WTC11 (cell line): ENCODE measurements around the gene PXMP2. TPM values are rescaled to one million over a fixed set of nuclear protein-coding genes. Genes with fewer than 3 reads are reported as not detected.

Experiments used
- ATAC-seq: fragments of 200-7000 bp; cut with Tn5 transposase; 2 replicates; pipeline ENCODE4 v1.10.0; 2021; ENCODE audit warnings: mild to moderate bottlenecking, moderate library complexity
- CTCF ChIA-PET: fragments of 300-600 bp; sonication (Branson Sonifier 250); formaldehyde crosslinking; loops from one replicate; lab custom pipeline; 2021; ENCODE audit warnings: antibody characterized with exemption; lab: Charles Lee
- POLR2A ChIA-PET: fragments of 350-600 bp; sonication (Branson Sonifier 250); formaldehyde crosslinking; loops from one replicate; lab custom pipeline; 2021; ENCODE audit warnings: antibody characterized with exemption; lab: Charles Lee
- DNase-seq: peaks from one replicate; pipeline ENCODE4 v3.0.0; 2021; ENCODE audit warnings: low spot score
- H3K27ac Mint-ChIP-seq: 2 replicates; pipeline ENCODE4 v1.8.0; 2021; ENCODE audit warnings: mixed read lengths
- H3K27me3 Mint-ChIP-seq: 2 replicates; pipeline ENCODE4 v1.8.0; 2021; ENCODE audit warnings: low read depth, mild to moderate bottlenecking, moderate library complexity, mixed read lengths
- H3K36me3 Mint-ChIP-seq: 2 replicates; pipeline ENCODE4 v1.8.0; 2021; ENCODE audit warnings: mixed read lengths
- H3K4me1 Mint-ChIP-seq: 2 replicates; pipeline ENCODE4 v1.8.0; 2022; ENCODE audit warnings: mixed read lengths
- H3K4me3 Mint-ChIP-seq: 2 replicates; pipeline ENCODE4 v1.8.0; 2021; ENCODE audit warnings: mild to moderate bottlenecking, moderate library complexity, mixed read lengths
- H3K9me3 Mint-ChIP-seq: 2 replicates; pipeline ENCODE4 v1.8.0; 2021; ENCODE audit warnings: mixed read lengths
- ARID4B ChIP-seq: sonication (generic); formaldehyde crosslinking; IDR thresholded peaks from 2 replicates; pipeline ENCODE4 v1.8.0; 2023; ENCODE audit warnings: missing genetic modification reagents, mild to moderate bottlenecking, borderline replicate concordance
- ATF6 ChIP-seq: sonication (generic); formaldehyde crosslinking; IDR thresholded peaks from 2 replicates; pipeline ENCODE4 v1.8.1; 2023; ENCODE audit warnings: mild to moderate bottlenecking, missing genetic modification reagents
- CBFB ChIP-seq: sonication (generic); formaldehyde crosslinking; IDR thresholded peaks from 2 replicates; pipeline ENCODE4 v1.8.1; 2022; ENCODE audit warnings: mild to moderate bottlenecking, low read depth, missing genetic modification reagents
- E2F4 ChIP-seq: sonication (generic); formaldehyde crosslinking; IDR thresholded peaks from 2 replicates; pipeline ENCODE4 v1.8.1; 2022; ENCODE audit warnings: low read depth, mild to moderate bottlenecking, moderate library complexity, missing genetic modification reagents, borderline replicate concordance
- MAX ChIP-seq: sonication (generic); formaldehyde crosslinking; IDR thresholded peaks from 2 replicates; pipeline ENCODE4 v1.8.0; 2022; ENCODE audit warnings: mild to moderate bottlenecking, missing genetic modification reagents
- MYBL2 ChIP-seq: sonication (generic); formaldehyde crosslinking; IDR thresholded peaks from 2 replicates; pipeline ENCODE4 v1.8.1; 2023; ENCODE audit warnings: mild to moderate bottlenecking, moderate library complexity, missing genetic modification reagents
- NFATC4 ChIP-seq: fragments of 250-450 bp; sonication (Bioruptor Pico); IDR thresholded peaks from 2 replicates; pipeline ENCODE4 v1.9.0; 2021; ENCODE audit warnings: mild to moderate bottlenecking
- NFE2L1 ChIP-seq: sonication (generic); formaldehyde crosslinking; IDR thresholded peaks from 2 replicates; pipeline ENCODE4 v1.8.1; 2023; ENCODE audit warnings: missing genetic modification reagents
- NR2C2 ChIP-seq: sonication (generic); formaldehyde crosslinking; IDR thresholded peaks from 2 replicates; pipeline ENCODE4 v1.8.0; 2022; ENCODE audit warnings: mild to moderate bottlenecking, missing genetic modification reagents
- NR3C1 ChIP-seq: sonication (generic); formaldehyde crosslinking; conservative IDR thresholded peaks from 2 replicates; pipeline ENCODE4 v1.8.1; 2023; ENCODE audit warnings: low read depth, mild to moderate bottlenecking, missing genetic modification reagents
- OVOL2 ChIP-seq: fragments of 250-450 bp; sonication (Bioruptor Pico); IDR thresholded peaks from 2 replicates; pipeline ENCODE4 v1.9.0; 2021; ENCODE audit warnings: mild to moderate bottlenecking, borderline replicate concordance
- PRRX2 ChIP-seq: fragments of 250-450 bp; sonication (Bioruptor Pico); IDR thresholded peaks from 2 replicates; pipeline ENCODE4 v1.8.0; 2021; ENCODE audit warnings: mild to moderate bottlenecking
- SMAD3 ChIP-seq: sonication (generic); formaldehyde crosslinking; IDR thresholded peaks from 2 replicates; pipeline ENCODE4 v1.8.0; 2022; ENCODE audit warnings: missing genetic modification reagents, mild to moderate bottlenecking, borderline replicate concordance
- TEAD4 ChIP-seq: sonication (generic); formaldehyde crosslinking; IDR thresholded peaks from 2 replicates; pipeline ENCODE4 v1.8.0; 2022; ENCODE audit warnings: mild to moderate bottlenecking, missing genetic modification reagents
- ZBTB43 ChIP-seq: sonication (generic); formaldehyde crosslinking; IDR thresholded peaks from 2 replicates; pipeline ENCODE4 v1.8.1; 2023; ENCODE audit warnings: mild to moderate bottlenecking, missing genetic modification reagents
- ZMAT4 ChIP-seq: fragments of 250-450 bp; sonication (Bioruptor Pico); IDR thresholded peaks from 2 replicates; pipeline ENCODE4 v1.9.0; 2021; ENCODE audit warnings: mild to moderate bottlenecking
- ZNF281 ChIP-seq: sonication (generic); formaldehyde crosslinking; IDR thresholded peaks from 2 replicates; pipeline ENCODE4 v1.8.0; 2023; ENCODE audit warnings: mild to moderate bottlenecking, missing genetic modification reagents
- ZNF671 ChIP-seq: fragments of 250-450 bp; sonication (Bioruptor Pico); IDR thresholded peaks from 2 replicates; pipeline ENCODE4 v1.8.0; 2021; ENCODE audit warnings: mild to moderate bottlenecking
- total RNA-seq: library from RNA; stranded (reverse); gene quantifications from 3 replicates; pipeline ENCODE4 v1.2.3, GENCODE V29; 2021

The PXMP2 gene
- total RNA-seq, 1 experiment from 2014 or later: 12.6 TPM

- H3K27ac Mint-ChIP-seq: no peak overlapping the region
- no peak for DNase-seq
- no peaks in the 10 kb centered on the region for H3K4me1 Mint-ChIP-seq
- H3K9me3 Mint-ChIP-seq: no peaks in the 10 kb centered on the region
- H3K36me3 Mint-ChIP-seq: peaks cover 61% of the 10 kb centered on the region
- ChIA-PET CTCF (interaction anchor here (0.6 to 1.4 kb wide), 2 partner anchors 10 to 13 kb away, joined by 4 to 5 read pairs; no protein-coding TSS in a partner anchor), POLR2A (no interaction called here)
- no peaks in the 10 kb centered on the region for H3K27me3 Mint-ChIP-seq
- TF ChIP-seq NFATC4: no peak
- TF ChIP-seq ZNF281: no peak
- no peak for TF ChIP-seq MYBL2 (CRISPR knock-in tag)
- no peak for TF ChIP-seq SMAD3 (CRISPR knock-in tag)
- TF ChIP-seq ZBTB43 (CRISPR knock-in tag): no peak
- TF ChIP-seq ARID4B (CRISPR knock-in tag): no peak
- no peak for TF ChIP-seq ZNF671 (CRISPR knock-in tag)
- no peak for TF ChIP-seq MAX (CRISPR knock-in tag)
- TF ChIP-seq NR3C1 (CRISPR knock-in tag): no peak
- TF ChIP-seq ATF6: no peak
- TF ChIP-seq CBFB (CRISPR knock-in tag): no peak
- TF ChIP-seq ZMAT4 (CRISPR knock-in tag): no peak
- TF ChIP-seq OVOL2: no peak
- no peak for TF ChIP-seq TEAD4 (CRISPR knock-in tag)
- no peak for TF ChIP-seq NFE2L1 (CRISPR knock-in tag)
- TF ChIP-seq E2F4 (CRISPR knock-in tag): no peak
- no peak for TF ChIP-seq PRRX2 (CRISPR knock-in tag)
- no peak for TF ChIP-seq NR2C2
- ATAC-seq: no peak
- H3K4me3 Mint-ChIP-seq: no peak overlapping the region
These were observed 38.7 kb upstream of the PXMP2 start for GRCh38 chr12:132648616-132649225.
